HTR-8/SVneo (cell line): ENCODE data around the gene VASH1.

ENCODE experiments used
- DNase-seq: peaks from one replicate; pipeline ENCODE4 v3.0.0; 2011; ENCODE audit warnings: low spot score, mixed read lengths; ENCODE audit not compliant: insufficient read length
- FAIRE-seq: peaks from 2 replicates; lab custom pipeline; 2011; peaks lifted over from hg19 to GRCh38; lab: Jason Lieb, UNC

VASH1 gene

GRCh38 chr14:76827696-76828296 is 66.5 kb downstream of the VASH1 start:
- DNase-seq (no peak), FAIRE-seq (no peak)

GRCh38 chr14:76828339-76829012 is 67.2 kb downstream of the VASH1 start:
- FAIRE-seq (no peak), DNase-seq (no peak)

- DNase-seq (no peak), FAIRE-seq (peak; percentile 26)
Measured at GRCh38 chr14:76829013-76829365, 67.7 kb downstream of the VASH1 start.

GRCh38 chr14:76829650-76830421 is 68.6 kb downstream of the VASH1 start:
- FAIRE-seq: no peak
- no peak for DNase-seq

GRCh38 chr14:76830556-76830955 is 69.3 kb downstream of the VASH1 start:
- FAIRE-seq (no peak), DNase-seq (no peak)

GRCh38 chr14:76832503-76832988 is 71.3 kb downstream of the VASH1 start:
- FAIRE-seq (peak; percentile 57), DNase-seq (no peak)
